Thoracic aorta (tissue), 2 donors: Measurements from ENCODE around the gene SSX4B. TPM values are rescaled to one million over a fixed set of nuclear protein-coding genes. Genes with fewer than 3 reads are reported as not detected.
"Not testable (repeated sequence)": the region's sequence is repeated elsewhere in the genome, so short reads cannot be mapped to it uniquely, and the experiment has no call there.

Experiments
- ATAC-seq: fragments of 150-250 bp; one replicate; pipeline ENCODE4 v1.8.0; 2017; ENCODE audit warnings: low read depth; ENCODE audit not compliant: insufficient number of reproducible peaks, low FRiP score
- DNase-seq: peaks from one replicate; pipeline ENCODE4 v3.0.0-alpha.2; 2020; ENCODE audit warnings: low spot score
- H3K27ac ChIP-seq, 2 donors: fragments of 200-600 bp; sonication (generic); 1 replicate in 1 of 2; 2 replicates in 1 of 2; pipeline ENCODE4 v1.5.1; 2016; ENCODE audit warnings: mild to moderate bottlenecking in 2 of 2, moderate library complexity in 2 of 2
- H3K27me3 ChIP-seq: fragments of 200-600 bp; sonication (generic); replicated peaks from 2 replicates; pipeline ENCODE4 v1.6.0; 2016; ENCODE audit warnings: mild to moderate bottlenecking; ENCODE audit not compliant: insufficient read depth
- H3K36me3 ChIP-seq: fragments of 200-600 bp; sonication (generic); one replicate; pipeline ENCODE4 v1.5.1; 2016
- H3K4me1 ChIP-seq, 2 donors: fragments of 200-600 bp; sonication (generic); 1 replicate in 1 of 2; 2 replicates in 1 of 2; pipeline versions ENCODE4 v1.5.1 to v1.6.0; 2016; ENCODE audit warnings: low read depth in 2 of 2, mild to moderate bottlenecking in 1 of 2; ENCODE audit not compliant: control insufficient read depth in 1 of 2
- H3K4me3 ChIP-seq: fragments of 200-600 bp; sonication (generic); 2 replicates; pipeline ENCODE4 v1.5.1; 2016; ENCODE audit warnings: mild to moderate bottlenecking
- H3K9me3 ChIP-seq: fragments of 200-600 bp; sonication (generic); 2 replicates; pipeline ENCODE4 v1.5.1; 2016
- CTCF ChIP-seq: fragments of 200-600 bp; sonication (generic); IDR thresholded peaks from one replicate; pipeline ENCODE4 v1.5.1; 2019; ENCODE audit warnings: antibody characterized with exemption
- total RNA-seq, 2 donors: library from RNA; depleted of rRNA; stranded (reverse); fragments of >200 nt; gene quantifications; one replicate each; pipeline versions ENCODE4 v1.1.0 to v1.2.3, GENCODE V29; 2016

SSX4B gene
- total RNA-seq, 2 donors from 2014 or later = not detected

- no peaks in the 10 kb centered on the region for H3K36me3 ChIP-seq
- H3K4me3 ChIP-seq = no peak overlapping the region
- no peaks in the 10 kb centered on the region for H3K27me3 ChIP-seq
- DNase-seq (no peak), ATAC-seq (no peak)
- no peak overlapping the region for H3K27ac ChIP-seq
- no peak for TF ChIP-seq CTCF
- H3K4me1 ChIP-seq = no peaks in the 10 kb centered on the region
- H3K9me3 ChIP-seq = no peaks in the 10 kb centered on the region
These were observed 45.0 kb upstream of the SSX4B start for GRCh38 chrX:48456628-48457331.

DNA sequence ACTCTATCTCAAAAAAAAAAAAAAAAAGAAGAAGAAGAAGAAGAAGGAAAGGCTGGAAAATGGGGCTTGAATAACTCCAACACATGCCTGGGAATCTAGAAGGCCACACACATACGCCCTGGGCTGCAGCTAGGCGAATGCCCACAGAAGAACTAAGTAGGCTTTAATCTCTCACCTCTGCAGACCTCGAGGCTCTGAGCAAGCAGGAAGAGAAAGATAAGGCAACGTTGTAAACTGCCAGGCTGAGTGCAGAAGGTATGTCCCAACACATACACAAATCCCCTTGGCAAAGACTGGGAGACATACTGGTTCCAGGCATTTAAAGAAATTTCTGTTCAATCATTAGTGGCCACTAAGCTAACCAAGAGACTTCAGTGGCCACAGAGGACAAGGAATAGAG is 39.9 kb upstream of the SSX4B start:
- DNase-seq (no peak), ATAC-seq (no peak)
- no peaks in the 10 kb centered on the region for H3K36me3 ChIP-seq

DNA sequence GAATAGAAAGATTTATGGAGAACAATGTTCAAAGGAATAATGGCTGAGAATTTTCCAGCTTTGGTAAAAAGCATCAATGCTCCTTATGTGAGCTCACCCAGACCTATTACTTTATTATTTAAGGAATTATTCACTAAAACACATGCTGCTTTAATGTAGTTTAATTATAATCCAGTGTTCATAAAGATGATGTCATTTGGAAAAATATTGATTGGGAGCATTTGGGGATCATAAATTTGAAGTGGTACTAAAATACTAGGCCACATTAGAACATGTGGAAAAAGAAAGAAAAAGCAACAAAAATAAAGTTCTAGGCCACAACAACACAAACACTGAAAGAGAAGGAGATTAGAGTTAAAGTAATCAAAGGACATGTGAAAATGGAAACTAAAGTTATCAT is 38.3 kb upstream of the SSX4B start:
- DNase-seq (no peak), ATAC-seq (no peak)
- H3K4me1 ChIP-seq = no peaks in the 10 kb centered on the region
- H3K36me3 ChIP-seq = no peaks in the 10 kb centered on the region
- no peak for TF ChIP-seq CTCF
- no peak overlapping the region for H3K4me3 ChIP-seq
- H3K27ac ChIP-seq = no peak overlapping the region
- no peaks in the 10 kb centered on the region for H3K27me3 ChIP-seq
- no peaks in the 10 kb centered on the region for H3K9me3 ChIP-seq

More for the DNA sequence above, 39.9 kb upstream of the SSX4B start:
- H3K9me3 ChIP-seq = no peaks in the 10 kb centered on the region
- no peak overlapping the region for H3K27ac ChIP-seq
- no peaks in the 10 kb centered on the region for H3K4me1 ChIP-seq
- no peak for TF ChIP-seq CTCF
- H3K4me3 ChIP-seq = no peak overlapping the region
- H3K27me3 ChIP-seq = no peaks in the 10 kb centered on the region

- H3K4me1 ChIP-seq, H3K9me3 ChIP-seq, DNase-seq, H3K4me3 ChIP-seq, ATAC-seq, H3K36me3 ChIP-seq, H3K27me3 ChIP-seq, H3K27ac ChIP-seq: not testable (repeated sequence)
These were observed 35.4 kb upstream of the SSX4B start for GRCh38 chrX:48447201-48447600.

DNA sequence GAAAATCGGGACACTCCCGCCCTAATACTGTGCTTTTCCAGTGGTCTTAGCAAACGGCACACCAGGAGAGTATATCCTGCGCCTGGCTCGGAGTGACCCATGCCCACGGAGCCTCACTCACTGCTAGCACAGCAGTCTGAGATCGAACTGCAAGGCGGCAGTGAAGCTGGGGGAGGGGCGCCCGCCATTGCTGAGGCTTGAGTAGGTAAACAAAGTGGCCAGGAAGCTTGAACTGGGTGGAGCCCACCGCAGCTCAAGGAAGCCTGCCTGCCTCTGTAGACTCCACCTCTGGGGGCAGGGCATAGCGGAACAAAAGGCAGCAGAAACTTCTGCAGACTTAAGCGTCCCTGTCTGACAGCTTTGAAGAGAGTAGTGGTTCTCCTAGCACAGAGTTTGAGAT is 22.0 kb upstream of the SSX4B start:
- not testable (repeated sequence) for H3K9me3 ChIP-seq, DNase-seq

DNA sequence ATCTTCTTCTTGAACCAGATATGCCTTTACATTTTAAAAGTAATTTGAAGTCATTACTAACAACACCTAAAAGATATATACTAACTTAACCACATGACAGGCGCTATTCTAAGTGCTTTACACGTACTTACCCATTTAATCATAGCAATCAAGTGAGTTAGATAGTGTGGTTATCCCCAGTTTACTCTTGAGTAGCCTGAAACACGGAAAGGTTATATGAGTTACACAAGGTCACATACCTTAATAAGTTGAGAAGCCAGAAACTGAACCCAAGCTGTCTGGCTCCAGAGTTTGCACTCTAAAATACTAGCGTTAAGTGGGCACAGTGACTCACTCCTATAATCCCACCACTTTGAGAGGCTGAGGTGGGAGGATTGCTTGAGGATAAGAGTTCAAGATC is 18.4 kb upstream of the SSX4B start:
- not testable (repeated sequence) for ATAC-seq, H3K4me3 ChIP-seq, H3K36me3 ChIP-seq, DNase-seq, H3K4me1 ChIP-seq, H3K27me3 ChIP-seq, H3K9me3 ChIP-seq, H3K27ac ChIP-seq

More for the DNA sequence above, 22.0 kb upstream of the SSX4B start:
- H3K27ac ChIP-seq, H3K36me3 ChIP-seq, H3K27me3 ChIP-seq, H3K4me1 ChIP-seq, H3K4me3 ChIP-seq, ATAC-seq: not testable (repeated sequence)

- H3K27ac ChIP-seq, H3K4me3 ChIP-seq, H3K9me3 ChIP-seq, ATAC-seq, H3K36me3 ChIP-seq, H3K4me1 ChIP-seq, H3K27me3 ChIP-seq, DNase-seq: not testable (repeated sequence)
These were observed 17.8 kb upstream of the SSX4B start for GRCh38 chrX:48429606-48430005.

DNA sequence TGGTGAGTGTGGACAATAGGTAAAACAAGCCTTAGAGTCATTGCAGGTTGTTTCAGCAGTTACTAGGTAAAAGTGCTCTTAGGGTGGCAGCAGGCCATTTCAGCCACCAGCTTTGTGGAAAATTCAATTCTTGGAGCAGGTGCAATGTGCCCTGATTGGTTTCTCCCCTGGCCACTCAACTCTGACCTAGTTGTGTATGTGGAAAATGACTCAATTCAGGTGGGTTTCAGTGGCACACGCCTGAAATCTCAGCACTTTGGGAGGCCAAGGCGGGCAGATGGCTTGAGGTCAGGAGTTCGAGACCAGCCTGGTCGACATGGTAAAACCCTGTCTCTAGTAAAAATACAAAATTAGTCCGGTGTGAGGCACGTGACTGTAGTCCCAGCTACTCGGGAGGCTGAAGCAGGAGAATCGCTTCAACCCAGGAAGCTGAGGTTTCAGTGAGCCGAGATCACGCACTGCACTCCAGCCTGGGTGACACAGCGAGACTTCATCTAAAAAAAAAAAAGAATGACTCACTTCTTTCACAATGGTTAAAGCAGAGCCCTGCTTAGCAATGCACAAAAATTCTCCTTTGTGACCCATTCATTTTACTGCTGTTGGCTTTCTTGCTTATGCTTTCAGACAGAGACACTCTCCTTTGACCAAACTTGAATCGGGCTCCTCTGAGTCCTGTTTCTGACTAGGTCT is 15.4 kb upstream of the SSX4B start:
- H3K4me1 ChIP-seq, H3K4me3 ChIP-seq, ATAC-seq, DNase-seq, H3K27ac ChIP-seq, H3K36me3 ChIP-seq, H3K9me3 ChIP-seq, H3K27me3 ChIP-seq: not testable (repeated sequence)

DNA sequence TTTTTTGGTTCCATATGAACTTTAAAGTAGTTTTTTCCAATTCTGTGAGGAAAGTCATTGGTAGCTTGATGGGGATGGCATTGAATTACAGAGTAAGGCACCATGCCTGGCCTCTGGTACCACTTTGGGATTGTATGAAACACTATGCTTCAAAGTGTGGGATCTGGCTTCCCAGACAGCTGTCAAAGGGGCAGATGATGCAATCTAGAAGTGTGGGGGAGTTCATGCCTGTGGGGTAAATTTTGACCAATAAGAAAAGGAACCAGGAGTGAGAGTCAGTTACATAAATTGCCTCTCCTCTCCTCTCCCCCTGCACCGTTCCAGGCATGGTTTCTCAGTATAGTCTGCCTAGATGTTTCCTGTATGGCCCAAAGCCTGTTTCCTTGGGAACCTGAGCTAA is 13.9 kb downstream of the SSX4B start:
- not testable (repeated sequence) for DNase-seq, H3K9me3 ChIP-seq, H3K27ac ChIP-seq, H3K36me3 ChIP-seq, H3K4me3 ChIP-seq, H3K4me1 ChIP-seq, ATAC-seq, H3K27me3 ChIP-seq

- H3K4me3 ChIP-seq, H3K4me1 ChIP-seq, H3K27me3 ChIP-seq, ATAC-seq, H3K9me3 ChIP-seq, DNase-seq, H3K27ac ChIP-seq, H3K36me3 ChIP-seq: not testable (repeated sequence)
These were observed 14.8 kb downstream of the SSX4B start for GRCh38 chrX:48396931-48397330.
